PFSK-1 (cell line): ENCODE measurements around the gene TMEM220.

Source experiments
- FOXP2 ChIP-seq: optimal IDR thresholded peaks from 2 replicates; pipeline ENCODE3; 2011; ENCODE audit warnings: borderline replicate concordance, control low read depth, inconsistent platforms; ENCODE audit not compliant: insufficient read depth; ENCODE audit errors: extremely low read length, extremely low read depth
- SIN3A ChIP-seq: IDR thresholded peaks from 2 replicates; pipeline ENCODE4 v1.6.1; 2012; ENCODE audit warnings: mild to moderate bottlenecking, low read length, moderate library complexity, borderline replicate concordance; ENCODE audit not compliant: insufficient read depth
- TF ChIP-seq, protein P1 (sequence below), 2 experiments: IDR thresholded peaks; 2 replicates each; pipeline versions ENCODE4 v1.6.1 to v1.8.0; 2011 to 2012; ENCODE audit warnings: low read depth in 2 of 2, low read length in 2 of 2, control low read depth in 1 of 2, inconsistent platforms in 1 of 2, mild to moderate bottlenecking in 1 of 2, moderate library complexity in 1 of 2; ENCODE audit not compliant: insufficient read depth in 1 of 2

DNA sequence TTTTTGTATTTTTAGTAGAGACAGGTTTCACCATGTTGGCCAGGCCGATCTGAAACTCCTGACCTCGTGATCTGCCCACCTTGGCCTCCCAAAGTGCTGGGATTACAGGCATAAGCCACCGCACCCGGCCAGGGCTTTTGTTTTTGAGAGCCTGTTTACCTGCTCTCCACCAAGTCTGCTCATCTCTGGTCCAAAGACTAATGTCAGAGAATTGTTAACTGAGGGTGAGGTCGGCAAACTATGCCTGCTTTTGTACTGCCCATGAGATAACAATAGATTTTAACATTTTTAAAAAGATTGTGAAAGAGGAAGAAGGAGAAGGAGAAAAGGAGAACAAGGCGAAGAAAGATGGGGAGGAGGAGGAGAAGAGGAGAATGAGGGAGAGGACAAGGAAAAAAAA, 48.1 kb upstream of the TMEM220 start:
- no peak for TF ChIP-seq SIN3A
- TF ChIP-seq, protein P1, sequence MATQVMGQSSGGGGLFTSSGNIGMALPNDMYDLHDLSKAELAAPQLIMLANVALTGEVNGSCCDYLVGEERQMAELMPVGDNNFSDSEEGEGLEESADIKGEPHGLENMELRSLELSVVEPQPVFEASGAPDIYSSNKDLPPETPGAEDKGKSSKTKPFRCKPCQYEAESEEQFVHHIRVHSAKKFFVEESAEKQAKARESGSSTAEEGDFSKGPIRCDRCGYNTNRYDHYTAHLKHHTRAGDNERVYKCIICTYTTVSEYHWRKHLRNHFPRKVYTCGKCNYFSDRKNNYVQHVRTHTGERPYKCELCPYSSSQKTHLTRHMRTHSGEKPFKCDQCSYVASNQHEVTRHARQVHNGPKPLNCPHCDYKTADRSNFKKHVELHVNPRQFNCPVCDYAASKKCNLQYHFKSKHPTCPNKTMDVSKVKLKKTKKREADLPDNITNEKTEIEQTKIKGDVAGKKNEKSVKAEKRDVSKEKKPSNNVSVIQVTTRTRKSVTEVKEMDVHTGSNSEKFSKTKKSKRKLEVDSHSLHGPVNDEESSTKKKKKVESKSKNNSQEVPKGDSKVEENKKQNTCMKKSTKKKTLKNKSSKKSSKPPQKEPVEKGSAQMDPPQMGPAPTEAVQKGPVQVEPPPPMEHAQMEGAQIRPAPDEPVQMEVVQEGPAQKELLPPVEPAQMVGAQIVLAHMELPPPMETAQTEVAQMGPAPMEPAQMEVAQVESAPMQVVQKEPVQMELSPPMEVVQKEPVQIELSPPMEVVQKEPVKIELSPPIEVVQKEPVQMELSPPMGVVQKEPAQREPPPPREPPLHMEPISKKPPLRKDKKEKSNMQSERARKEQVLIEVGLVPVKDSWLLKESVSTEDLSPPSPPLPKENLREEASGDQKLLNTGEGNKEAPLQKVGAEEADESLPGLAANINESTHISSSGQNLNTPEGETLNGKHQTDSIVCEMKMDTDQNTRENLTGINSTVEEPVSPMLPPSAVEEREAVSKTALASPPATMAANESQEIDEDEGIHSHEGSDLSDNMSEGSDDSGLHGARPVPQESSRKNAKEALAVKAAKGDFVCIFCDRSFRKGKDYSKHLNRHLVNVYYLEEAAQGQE (IDR thresholded peaks at IDR 0.05; ENCODE audit: insufficient read depth in 1 of 2, low read depth in 2 of 2, low read length in 2 of 2), result no peak
- no peak for TF ChIP-seq FOXP2
